HL-60/S4 (cell line): Measurements from ENCODE around the gene METAP1D.
"Not testable (repeated sequence)": the region's sequence is repeated elsewhere in the genome, so short reads cannot be mapped to it uniquely, and the experiment has no call there.

Experiments
- in situ Hi-C: fragments of 300-500 bp; cut with MboI; formaldehyde crosslinking; loops from 2 replicates; pipeline ENCODE4 v1.14.3; 2022; ENCODE audit warnings: low sequenced_read_pairs

The METAP1D gene

DNA sequence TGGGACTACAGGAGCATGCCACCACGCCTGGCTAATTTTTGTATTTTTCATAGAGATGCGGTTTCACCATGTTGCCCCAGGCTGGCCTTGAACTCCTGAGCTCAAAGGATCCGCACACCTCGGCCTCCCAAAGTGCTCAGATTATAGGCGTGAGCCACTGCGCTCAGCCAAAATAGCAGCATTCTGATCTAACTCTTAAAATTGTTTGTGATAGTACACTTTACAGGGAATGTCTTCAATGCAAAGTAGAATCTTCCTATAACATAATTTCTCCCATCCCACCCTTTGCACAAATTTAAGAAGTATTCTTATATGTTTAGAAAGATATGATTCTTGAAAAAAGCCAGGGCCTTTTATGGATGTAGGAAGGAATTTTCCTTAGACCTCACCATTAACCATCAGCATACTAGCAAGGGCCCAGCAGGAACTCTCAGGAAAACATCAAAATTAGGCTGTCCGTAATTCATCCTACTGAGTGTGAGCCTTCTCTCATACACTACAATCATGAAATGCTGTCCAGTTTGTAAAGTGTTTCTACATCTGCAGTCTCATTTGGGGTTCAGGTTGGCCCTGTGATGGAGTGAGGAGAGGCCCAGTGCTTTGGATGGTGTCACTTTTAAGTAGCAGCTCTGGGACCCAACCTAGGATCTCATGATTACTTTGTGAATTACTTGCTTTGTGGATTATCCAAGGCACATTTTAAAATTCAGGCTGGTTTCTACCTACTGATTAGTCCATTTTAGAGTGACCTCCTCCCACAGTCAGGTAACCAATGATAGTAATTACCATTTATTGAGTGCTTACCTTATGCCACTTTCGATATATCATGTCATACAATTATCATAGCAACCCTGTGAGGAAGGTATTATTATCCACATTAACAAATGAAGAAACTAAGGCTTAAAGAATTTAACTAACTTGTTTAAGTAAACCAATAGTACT lies 48.1 kb downstream of the METAP1D start:
- in situ Hi-C loops: no loop called here

DNA sequence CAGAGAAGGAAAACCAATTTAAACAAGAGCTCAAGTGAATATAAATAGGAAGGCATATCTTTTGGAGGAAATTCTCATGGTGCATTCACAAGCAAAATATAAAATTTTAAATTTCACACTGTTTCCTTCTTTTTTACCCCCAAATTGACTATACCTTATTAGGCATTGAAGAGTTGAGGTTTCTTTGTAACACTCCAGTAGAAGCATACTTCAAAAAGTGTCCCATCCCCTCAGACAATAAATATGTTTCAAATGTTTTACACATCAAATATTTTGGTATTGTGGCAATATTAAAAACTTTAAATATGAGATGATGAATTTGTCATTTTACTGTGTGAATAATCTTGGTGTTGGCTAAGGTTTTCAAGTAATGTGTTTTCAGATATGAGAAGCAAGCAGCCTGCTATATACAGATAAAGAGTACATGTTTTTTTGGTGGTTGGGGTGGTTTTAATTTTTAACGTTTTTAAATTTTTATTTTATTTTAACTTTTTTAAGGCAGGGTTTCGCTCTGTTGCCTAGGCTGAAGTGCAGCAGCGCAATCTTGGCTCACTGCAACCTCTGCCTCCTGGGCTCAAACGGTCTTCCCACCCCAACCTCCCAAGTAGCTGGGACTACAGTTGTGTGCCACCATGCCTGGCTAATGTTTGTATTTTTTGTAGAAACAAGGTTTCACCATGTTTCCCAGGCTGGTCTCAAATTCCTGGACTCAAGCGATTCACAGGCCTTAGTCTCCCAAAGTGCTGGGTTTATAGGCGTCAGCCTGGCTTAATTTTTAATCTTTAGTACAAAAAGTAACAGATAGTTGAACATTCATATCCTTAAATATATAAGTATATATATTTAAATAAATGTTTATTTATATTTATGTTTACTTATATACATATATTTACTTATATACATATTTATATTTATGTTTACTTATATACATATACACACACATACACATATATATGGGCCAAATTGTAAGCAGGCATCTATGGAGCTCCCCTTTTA lies 49.1 kb downstream of the METAP1D start:
- in situ Hi-C loops: no loop called here

GRCh38 chr2:172049567-172050120 lies 49.9 kb downstream of the METAP1D start:
- in situ Hi-C loops: no loop called here

DNA sequence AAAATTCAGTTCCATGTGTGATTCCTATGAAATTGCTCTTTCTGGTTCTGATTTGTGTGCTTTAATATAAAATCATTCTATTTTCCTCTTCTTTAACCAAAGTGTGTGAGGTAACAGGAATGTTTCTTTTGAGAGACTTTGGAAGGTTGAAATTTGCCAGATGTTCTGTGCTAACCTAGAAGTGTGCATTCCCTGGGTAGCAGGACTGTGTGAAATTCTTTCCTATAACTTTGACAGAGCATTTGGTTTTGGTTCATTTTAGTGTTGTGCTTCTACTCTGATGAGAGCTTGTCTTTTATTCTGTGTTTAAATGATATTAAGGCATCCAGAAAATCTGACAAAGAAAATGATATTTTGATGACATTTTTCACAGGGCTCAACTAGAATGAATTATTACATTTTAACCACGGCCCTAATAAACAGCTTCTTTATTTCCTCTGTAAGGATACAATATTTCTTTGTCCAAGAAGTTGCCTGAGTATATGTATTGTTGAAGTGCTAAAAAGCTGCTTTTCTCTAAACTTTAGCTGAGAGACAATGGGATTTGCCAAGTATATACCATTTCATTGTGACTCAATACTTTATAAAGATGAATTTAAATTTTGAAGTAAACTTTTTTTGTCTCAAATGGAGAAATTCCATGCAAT lies 50.8 kb downstream of the METAP1D start:
- in situ Hi-C loops: no loop called here

DNA sequence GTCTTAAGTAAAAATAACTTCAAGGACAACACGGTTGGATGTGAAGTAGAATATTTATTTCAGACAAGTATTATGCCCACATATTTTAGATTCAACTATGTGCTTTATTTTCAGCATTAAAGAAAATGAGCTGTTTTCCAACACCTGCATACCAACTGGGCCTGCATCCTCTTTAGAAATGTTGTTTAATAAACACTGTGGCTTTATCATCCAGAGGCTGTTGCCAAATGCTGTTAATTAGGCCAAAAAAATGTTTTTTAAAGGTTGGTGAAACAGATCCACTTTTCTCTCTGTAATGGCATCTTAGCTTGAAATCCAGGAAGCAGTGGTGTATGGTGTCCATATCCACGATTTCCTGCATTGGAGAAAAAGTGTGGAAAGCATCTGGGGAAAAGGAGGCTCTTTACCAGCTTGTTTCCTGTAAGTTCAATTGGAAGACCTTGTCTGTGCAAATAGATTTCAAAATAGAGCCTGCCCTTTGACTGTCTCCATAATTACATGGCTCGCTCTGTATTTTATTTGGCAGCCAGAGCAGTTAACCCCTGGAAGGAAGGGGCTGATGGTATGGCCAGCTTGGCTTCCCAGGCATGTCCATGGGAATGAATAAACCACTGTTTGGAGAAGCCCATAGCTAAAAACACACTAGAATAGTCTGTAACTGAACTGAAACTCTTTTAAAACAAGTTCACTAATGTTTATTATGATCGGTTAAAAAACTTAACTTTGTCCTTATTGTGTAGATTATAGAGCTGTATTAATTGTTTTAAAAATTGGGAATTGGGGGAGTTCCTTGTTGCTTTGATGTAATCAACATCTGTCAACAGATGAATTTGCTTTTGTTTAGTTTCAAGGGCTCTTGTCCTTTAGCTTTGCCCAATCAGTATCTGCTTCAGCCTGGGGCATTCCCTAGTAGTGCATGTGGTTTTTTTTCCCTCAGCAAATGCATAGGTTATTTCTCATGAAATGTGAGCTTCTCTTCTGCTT lies 52.5 kb downstream of the METAP1D start:
- in situ Hi-C loops: no loop called here

DNA sequence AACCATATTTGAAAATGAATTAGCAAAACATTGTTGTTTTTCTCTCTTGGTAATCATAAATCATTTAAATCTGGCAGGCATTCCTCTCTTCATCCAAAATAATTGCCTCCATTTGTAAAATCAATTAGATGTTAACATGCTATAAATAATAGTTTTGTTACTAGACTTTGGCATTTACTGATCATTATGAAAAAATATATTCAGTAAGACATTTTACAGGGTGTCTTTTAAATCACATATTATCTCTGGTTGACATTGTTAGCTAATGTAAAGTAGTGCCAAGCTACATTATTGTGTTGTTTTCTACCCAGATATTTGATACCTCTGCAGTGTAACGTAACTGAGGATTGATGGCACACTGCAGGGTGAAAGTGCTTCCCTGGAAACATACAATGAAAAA lies 53.7 kb downstream of the METAP1D start:
- in situ Hi-C loops: no loop called here

GRCh38 chr2:172056293-172056692 lies 56.5 kb downstream of the METAP1D start:
- in situ Hi-C loops: no loop called here

GRCh38 chr2:172058660-172059059 lies 58.9 kb downstream of the METAP1D start:
- in situ Hi-C loops: no loop called here

DNA sequence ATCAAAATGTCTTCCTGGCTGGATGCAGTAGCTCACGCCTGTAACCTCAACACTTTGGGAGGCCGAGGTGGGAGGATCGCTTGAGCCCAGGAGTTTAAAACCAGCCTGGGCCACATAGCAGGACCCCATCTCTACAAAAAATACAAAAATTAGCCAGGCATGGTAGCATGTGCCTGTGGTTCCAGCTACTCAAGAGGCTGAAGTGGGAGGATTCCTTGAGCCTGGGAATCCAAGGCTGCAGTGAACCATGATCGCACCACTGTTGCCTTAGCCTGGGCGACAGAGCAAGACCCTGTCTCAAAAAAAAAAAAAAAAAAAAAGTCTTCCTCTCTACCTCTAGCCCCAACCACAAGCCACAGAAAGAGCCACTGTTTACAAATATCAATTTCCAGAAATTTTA lies 60.4 kb downstream of the METAP1D start:
- in situ Hi-C loops: not testable (repeated sequence)

- in situ Hi-C loops: no loop called here
Observed at GRCh38 chr2:172062402-172063004, 62.8 kb downstream of the METAP1D start.

GRCh38 chr2:172063446-172063845 lies 63.7 kb downstream of the METAP1D start:
- in situ Hi-C loops: no loop called here

DNA sequence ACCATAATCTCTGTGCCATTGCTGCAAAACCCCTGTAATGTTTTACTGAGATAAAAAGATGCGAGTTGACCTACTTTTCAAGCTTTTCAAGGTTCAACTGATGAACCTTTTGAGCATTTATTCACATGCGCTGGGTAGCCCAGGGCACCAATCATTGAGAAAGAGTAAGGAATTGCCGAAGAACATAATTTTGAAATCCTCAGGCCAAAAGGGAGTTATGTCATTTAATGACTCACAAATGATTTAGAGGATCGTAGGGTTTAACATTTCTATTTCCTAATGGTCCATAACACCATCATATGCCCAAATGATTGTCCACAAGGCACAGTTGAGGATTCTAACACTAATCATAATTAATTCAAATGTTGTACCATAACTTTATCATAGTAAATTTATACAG lies 65.4 kb downstream of the METAP1D start:
- in situ Hi-C loops: no loop called here

- in situ Hi-C loops: no loop called here
Observed at GRCh38 chr2:172066394-172066886, 66.7 kb downstream of the METAP1D start.

DNA sequence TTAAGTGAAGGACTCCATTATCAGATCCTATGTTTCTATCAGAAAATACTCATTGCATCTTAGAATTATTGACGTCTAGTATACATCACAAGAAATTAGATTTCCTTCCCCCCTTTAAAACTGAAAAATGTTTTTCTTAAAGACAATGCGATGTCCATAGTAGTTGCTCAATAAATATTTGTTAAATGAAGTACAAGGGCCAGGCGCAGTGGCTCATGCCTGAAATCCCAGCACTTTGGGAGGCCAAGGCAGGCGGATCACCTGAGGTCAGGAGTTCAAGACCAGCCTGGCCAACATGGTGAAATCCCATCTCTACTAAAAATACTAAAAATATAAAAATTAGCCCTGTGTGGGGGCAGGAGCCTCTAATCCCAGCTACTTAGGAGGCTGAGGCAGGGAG lies 68.2 kb downstream of the METAP1D start:
- in situ Hi-C loops: not testable (repeated sequence)

DNA sequence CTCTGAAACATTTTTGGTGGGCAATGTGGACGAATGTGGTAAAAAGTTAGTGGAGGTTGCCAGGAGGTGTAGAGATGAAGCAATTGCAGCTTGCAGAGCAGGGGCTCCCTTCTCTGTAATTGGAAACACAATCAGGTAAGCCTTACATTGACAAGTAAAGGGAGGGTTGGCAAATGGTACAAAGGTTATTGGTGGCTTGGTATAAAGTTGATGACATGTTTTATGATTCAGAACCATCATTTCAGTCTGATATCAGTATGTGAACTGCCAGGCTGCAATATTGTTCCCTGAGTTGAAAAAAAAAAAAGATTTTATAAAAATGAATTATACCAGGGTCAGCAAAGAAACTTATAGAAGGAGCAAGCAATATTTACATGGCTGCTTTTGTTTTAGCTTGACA lies 71.2 kb downstream of the METAP1D start:
- in situ Hi-C loops: no loop called here

DNA sequence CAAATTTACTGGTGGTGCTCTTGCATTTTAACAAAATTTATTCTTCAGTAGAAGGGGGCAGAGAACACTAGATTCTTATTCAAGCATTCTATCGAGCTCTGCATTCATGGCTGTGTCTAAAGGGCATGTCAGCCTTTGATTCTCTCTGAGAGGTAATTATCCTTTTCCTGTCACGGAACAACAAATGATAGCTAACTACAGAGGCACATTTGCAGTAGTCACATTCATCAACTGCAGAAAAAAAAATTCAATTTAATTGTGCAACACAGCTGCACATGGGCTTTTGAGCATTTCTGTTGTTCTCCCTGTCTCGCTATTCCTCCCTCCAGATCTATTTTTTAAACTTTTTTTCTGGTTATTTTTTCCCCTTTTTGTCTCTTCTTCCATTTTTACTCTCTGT lies 72.5 kb downstream of the METAP1D start:
- in situ Hi-C loops: no loop called here

GRCh38 chr2:172072706-172073105 lies 73.0 kb downstream of the METAP1D start:
- in situ Hi-C loops: no loop called here

GRCh38 chr2:172073518-172073917 lies 73.8 kb downstream of the METAP1D start:
- in situ Hi-C loops: no loop called here

GRCh38 chr2:172074254-172074653 lies 74.5 kb downstream of the METAP1D start:
- in situ Hi-C loops: no loop called here
